NCI-H446 treated with DMSO at 0.1 percent for 48 hours (cell line): ENCODE data around the gene CWF19L2.
A peak's percentile ranks its signal among the peaks of the same experiment; 100 is the strongest.
"Not testable (repeated sequence)": the region's sequence is repeated elsewhere in the genome, so short reads cannot be mapped to it uniquely, and the experiment has no call there.

Source experiments
- DNase-seq: peaks from one replicate; lab custom pipeline; 2025; lab: John Stamatoyannopoulos, UW

CWF19L2 gene

GRCh38 chr11:107457558-107458271 lies at the start of gene CWF19L2:
Gene CWF19L2 (minus strand): TSS chr11:107457825. CDS start chr11:107457816, 9 bp downstream.
- DNase-seq = peak; percentile 97

- DNase-seq = no peak
These were observed 48.1 kb upstream of the CWF19L2 start for GRCh38 chr11:107505647-107506225.

- no peak for DNase-seq
These were observed 47.4 kb upstream of the CWF19L2 start for GRCh38 chr11:107504981-107505380.

GRCh38 chr11:107501713-107502112 lies 44.1 kb upstream of the CWF19L2 start:
- no peak for DNase-seq

DNA sequence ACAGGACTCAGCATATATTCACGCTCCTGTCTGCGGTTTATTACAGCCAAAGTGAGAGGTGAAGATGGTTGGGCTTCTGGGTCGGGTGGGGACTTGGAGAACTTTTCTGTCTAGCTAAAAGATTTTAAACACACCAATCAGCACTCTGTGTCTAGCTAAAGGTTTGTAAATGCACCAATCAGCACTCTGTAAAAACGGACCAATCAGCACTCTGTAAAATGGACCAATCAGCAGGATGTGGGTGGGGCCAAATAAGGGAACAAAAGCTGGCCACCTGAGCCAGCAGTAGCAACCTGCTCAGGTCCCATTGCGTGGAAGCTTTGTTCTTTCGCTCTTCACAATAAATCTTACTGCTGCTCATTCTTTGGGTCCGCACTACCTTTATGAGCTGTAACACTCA lies 39.7 kb upstream of the CWF19L2 start:
- not testable (repeated sequence) for DNase-seq

DNA sequence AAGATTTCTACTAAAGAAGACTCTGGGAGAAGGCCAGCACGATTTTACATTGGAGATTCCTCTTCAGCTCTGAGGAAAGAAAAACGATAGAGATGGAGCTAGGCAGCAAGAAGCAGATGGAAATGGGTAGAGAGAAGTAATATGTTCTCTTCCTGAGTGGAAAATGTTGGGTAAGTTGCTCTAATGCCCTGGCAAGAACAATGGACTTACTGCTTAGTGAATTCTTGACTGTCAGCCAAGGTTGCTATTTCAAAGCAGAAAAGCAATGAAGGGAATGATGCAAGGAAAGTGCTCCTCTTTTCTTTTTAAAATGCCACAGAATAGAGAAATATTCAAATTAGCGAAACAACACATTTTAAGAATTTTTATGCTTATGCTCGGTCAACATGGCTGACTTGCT lies 38.4 kb upstream of the CWF19L2 start:
- DNase-seq = peak; percentile 10

DNA sequence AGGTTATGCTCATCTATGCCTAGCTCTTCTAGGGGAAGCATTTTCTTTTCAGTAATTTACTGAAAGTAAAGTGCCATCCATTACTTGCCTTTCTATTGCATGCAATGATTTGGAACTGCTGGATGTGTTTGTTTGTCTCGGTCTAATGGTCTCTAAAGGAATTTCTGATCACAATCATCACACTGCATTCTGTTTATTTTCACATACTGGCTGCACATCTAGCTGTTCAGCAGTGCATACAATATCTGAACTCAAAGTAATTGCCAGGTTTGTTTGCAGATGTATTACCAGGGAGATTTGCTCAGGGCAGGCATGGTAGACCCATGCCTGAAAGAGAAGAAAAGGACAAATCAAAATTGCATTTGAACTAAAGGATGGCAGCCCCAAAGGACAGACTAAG lies 36.4 kb upstream of the CWF19L2 start:
- no peak for DNase-seq

DNA sequence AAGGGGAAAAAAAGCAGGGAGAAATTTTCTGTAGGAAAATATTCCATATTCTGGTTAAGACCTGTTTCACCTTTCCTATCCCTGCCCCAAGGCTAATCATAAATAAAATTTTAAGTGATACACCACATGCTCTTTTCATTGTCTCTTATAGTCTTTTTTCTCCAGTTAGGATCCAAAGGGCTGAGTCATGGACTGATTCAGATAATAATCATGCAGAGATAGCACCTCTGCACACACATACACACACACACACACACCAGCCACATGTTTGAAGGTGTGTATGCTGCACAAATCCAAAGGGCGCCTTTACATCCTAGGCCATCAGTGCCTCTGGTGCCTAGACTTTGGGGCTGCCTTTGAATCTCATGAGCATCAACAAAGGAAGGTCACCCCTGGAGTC lies 35.5 kb upstream of the CWF19L2 start:
- no peak for DNase-seq

DNA sequence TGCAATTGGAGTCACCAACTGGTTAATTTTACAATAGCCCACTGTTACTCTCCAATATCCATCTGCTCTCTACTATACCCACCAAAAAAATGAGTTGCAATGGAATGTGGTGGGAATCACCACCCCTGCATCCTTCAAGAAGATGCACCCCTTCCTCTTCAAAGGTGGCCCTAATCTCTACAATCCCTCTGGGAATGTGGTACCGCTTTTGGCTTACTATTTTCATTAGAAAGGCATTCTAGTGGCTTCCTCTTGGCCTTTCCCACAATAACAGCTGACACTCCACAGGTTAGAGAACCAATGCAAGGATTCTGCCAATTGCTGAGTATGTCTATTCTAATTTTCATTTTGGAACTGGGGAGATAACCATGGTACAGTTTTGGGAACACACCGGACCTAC lies 33.2 kb upstream of the CWF19L2 start:
- DNase-seq = no peak

- no peak for DNase-seq
These were observed 24.6 kb upstream of the CWF19L2 start for GRCh38 chr11:107482234-107482633.

- DNase-seq = no peak
These were observed 21.3 kb upstream of the CWF19L2 start for GRCh38 chr11:107478922-107479321.

GRCh38 chr11:107477820-107478219 lies 20.2 kb upstream of the CWF19L2 start:
- no peak for DNase-seq

DNA sequence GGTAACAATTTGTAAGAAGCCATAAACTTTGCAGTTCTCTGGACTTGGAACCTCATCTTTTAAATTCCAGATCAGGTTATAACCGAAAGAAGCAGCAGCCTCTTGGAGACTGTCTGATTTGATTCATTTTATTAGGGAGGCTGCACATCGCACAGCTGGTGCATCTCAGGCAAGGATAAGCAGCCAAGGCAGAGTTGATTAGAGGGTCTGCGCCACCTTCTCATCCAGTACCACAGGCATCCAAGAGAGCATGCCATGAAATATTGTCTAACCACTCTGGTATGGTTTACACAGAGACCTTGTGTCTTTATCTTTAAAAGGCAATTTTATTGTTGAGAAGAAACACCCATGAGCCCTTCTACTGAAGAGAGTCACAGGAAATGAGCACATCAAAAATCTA lies 16.2 kb upstream of the CWF19L2 start:
- DNase-seq = no peak

GRCh38 chr11:107472966-107473365 lies 15.3 kb upstream of the CWF19L2 start:
- no peak for DNase-seq

DNA sequence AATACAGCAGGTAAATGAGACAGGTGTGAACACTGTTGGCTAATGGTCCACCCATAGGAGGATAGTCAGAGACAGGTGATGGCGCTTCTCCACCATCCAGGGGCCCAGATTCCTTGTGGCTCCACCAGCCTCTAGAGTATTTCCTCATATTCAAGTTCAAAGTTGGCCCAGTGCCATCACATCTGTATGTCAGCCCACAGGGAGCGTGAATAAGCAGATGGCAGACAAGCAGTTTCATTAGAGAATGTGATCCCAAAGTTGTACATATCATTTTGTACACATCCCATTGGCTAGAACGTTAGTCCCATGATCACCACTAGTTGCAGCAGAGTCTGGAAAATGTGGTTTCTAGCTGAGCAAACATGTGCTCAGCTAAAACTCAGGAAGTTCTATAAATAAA lies 11.0 kb upstream of the CWF19L2 start:
- DNase-seq = no peak

GRCh38 chr11:107467696-107468095 lies 10.1 kb upstream of the CWF19L2 start:
- DNase-seq = no peak

GRCh38 chr11:107466275-107466866 lies 8.7 kb upstream of the CWF19L2 start:
- peak; percentile 6 for DNase-seq

- no peak for DNase-seq
These were observed 444 bp downstream of the CWF19L2 start for GRCh38 chr11:107457205-107457557.

- DNase-seq = no peak
These were observed 3.9 kb downstream of the CWF19L2 start for GRCh38 chr11:107453594-107454286.

DNA sequence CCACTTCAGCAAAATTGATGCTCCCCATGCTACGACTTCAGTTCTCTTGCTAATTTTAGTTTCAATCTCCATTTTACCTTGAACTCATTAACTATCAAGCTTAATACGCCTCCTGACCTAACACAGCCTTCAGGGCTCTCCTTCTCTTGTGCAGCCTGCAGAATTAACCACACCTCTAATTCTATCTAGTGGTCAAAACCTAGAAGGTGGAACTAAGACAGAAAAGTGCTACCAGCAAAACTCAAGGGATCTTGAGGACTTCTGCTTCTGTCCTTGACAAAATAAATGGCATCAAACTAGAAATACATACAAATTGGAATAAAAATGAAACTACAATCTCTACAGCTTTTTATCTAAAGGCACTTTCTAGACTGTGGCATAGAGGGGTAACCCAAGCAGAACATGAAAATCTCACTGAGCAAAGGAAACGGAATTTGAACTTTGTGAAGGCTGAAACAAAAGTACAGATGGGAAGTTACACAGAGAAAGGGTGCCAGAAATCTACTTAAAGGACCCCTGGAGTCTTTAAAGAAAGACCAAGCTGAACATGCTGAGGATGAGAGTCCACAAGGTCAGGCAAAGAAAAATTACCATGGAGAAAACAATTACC lies 10.7 kb downstream of the CWF19L2 start:
- DNase-seq = no peak

- no peak for DNase-seq
These were observed 14.9 kb downstream of the CWF19L2 start for GRCh38 chr11:107442715-107443215.

GRCh38 chr11:107439586-107440167 lies 17.9 kb downstream of the CWF19L2 start:
- no peak for DNase-seq
